Measurements from ENCODE around the gene ZFP1.

- TF ChIP-seq, protein P1, sequence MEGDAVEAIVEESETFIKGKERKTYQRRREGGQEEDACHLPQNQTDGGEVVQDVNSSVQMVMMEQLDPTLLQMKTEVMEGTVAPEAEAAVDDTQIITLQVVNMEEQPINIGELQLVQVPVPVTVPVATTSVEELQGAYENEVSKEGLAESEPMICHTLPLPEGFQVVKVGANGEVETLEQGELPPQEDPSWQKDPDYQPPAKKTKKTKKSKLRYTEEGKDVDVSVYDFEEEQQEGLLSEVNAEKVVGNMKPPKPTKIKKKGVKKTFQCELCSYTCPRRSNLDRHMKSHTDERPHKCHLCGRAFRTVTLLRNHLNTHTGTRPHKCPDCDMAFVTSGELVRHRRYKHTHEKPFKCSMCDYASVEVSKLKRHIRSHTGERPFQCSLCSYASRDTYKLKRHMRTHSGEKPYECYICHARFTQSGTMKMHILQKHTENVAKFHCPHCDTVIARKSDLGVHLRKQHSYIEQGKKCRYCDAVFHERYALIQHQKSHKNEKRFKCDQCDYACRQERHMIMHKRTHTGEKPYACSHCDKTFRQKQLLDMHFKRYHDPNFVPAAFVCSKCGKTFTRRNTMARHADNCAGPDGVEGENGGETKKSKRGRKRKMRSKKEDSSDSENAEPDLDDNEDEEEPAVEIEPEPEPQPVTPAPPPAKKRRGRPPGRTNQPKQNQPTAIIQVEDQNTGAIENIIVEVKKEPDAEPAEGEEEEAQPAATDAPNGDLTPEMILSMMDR (IDR thresholded peaks at IDR 0.05; ENCODE audit: poor library complexity) = no peak
- TF ChIP-seq EZH2phosphoT487 (IDR thresholded peaks at IDR 0.05; ENCODE audit: low read depth, severe bottlenecking, unreplicated experiment) (no peak), EZH2 (IDR thresholded peaks at IDR 0.05; ENCODE audit: borderline replicate concordance) (no peak)
Observed at GRCh38 chr16:75112734-75113491, 35.4 kb upstream of the ZFP1 start.
